ENCODE measurements around the gene PPP1R15A. TPM values are rescaled to one million over a fixed set of nuclear protein-coding genes. Genes with fewer than 3 reads are reported as not detected.
"Not testable (repeated sequence)": the region's sequence is repeated elsewhere in the genome, so short reads cannot be mapped to it uniquely, and the experiment has no call there.

The PPP1R15A gene
- total RNA-seq, 4 donors from 2014 or later: 40.3 to 98.7 (median 64.4) TPM

- 95% methylated on average over 7 of the region's 7 CpGs for WGBS
- Histone ChIP-seq H3K36me3 (peaks cover 0 to 10% (median under 1%) of the 10 kb centered on the region in 4 donors), H3K27ac (replicated peaks in 1 of 4) (no peak overlapping the region), H3K27me3 (no peaks in the 10 kb centered on the region), H3K4me3 (no peak overlapping the region), H3K9me3 (no peaks in the 10 kb centered on the region), H3K4me1 (peaks cover under 1 to 15% (median 4%) of the 10 kb centered on the region in 4 donors)
- DNase-seq (ENCODE audit: extremely low spot score): no peak
- TF ChIP-seq CTCF (IDR thresholded peaks at IDR 0.05) (no peak), POLR2AphosphoS5 (IDR thresholded peaks at IDR 0.05) (no peak), EP300 (IDR thresholded peaks at IDR 0.05) (no peak), POLR2A (IDR thresholded peaks at IDR 0.05; ENCODE audit: low read depth) (no peak)
- intact Hi-C loops (cut with DNase I): no loop called here
These were observed 11.5 kb downstream of the PPP1R15A start for GRCh38 chr19:48883726-48884125.

- H3K27ac ChIP-seq (replicated peaks in 1 of 4): no peak overlapping the region
- no peaks in the 10 kb centered on the region for H3K36me3 ChIP-seq
- no peak for DNase-seq (ENCODE audit: extremely low spot score)
- H3K4me1 ChIP-seq: no peaks in the 10 kb centered on the region
- no peak for TF ChIP-seq EP300 (IDR thresholded peaks at IDR 0.05)
- no peak for TF ChIP-seq CTCF (IDR thresholded peaks at IDR 0.05)
- TF ChIP-seq POLR2AphosphoS5 (IDR thresholded peaks at IDR 0.05): no peak
- TF ChIP-seq POLR2A (IDR thresholded peaks at IDR 0.05; ENCODE audit: low read depth): no peak
- no peaks in the 10 kb centered on the region for H3K9me3 ChIP-seq
- H3K27me3 ChIP-seq: no peaks in the 10 kb centered on the region
- 94% methylated on average over 19 of the region's 21 CpGs for WGBS
- H3K4me3 ChIP-seq: no peak overlapping the region
- intact Hi-C loops (cut with DNase I): no loop called here
These were observed 15.8 kb downstream of the PPP1R15A start for GRCh38 chr19:48887861-48888612.

GRCh38 chr19:48889496-48889895 lies 17.3 kb downstream of the PPP1R15A start:
- H3K27ac ChIP-seq (replicated peaks in 1 of 4); H3K4me3 ChIP-seq; H3K4me1 ChIP-seq; DNase-seq (ENCODE audit: extremely low spot score); H3K36me3 ChIP-seq; H3K27me3 ChIP-seq; H3K9me3 ChIP-seq; intact Hi-C loops (cut with DNase I): not testable (repeated sequence)
- 89% methylated on average over 3 of the region's 3 CpGs for WGBS

GRCh38 chr19:48890551-48890950 lies 18.3 kb downstream of the PPP1R15A start:
- no peak for TF ChIP-seq POLR2A (IDR thresholded peaks at IDR 0.05; ENCODE audit: low read depth)
- TF ChIP-seq EP300 (IDR thresholded peaks at IDR 0.05): no peak
- Histone ChIP-seq H3K27me3 (no peaks in the 10 kb centered on the region), H3K36me3 (no peaks in the 10 kb centered on the region), H3K4me3 (no peak overlapping the region), H3K9me3 (no peaks in the 10 kb centered on the region), H3K27ac (replicated peaks in 1 of 4) (no peak overlapping the region), H3K4me1 (peaks cover 2 to 6% (median 5%) of the 10 kb centered on the region in 4 donors)
- intact Hi-C loops (cut with DNase I): no loop called here
- no peak for DNase-seq (ENCODE audit: extremely low spot score)
- WGBS: 85% methylated on average over 4 of the region's 4 CpGs

GRCh38 chr19:48895226-48895625 lies 23.0 kb downstream of the PPP1R15A start:
- 81% methylated on average over 13 of the region's 21 CpGs for WGBS
- no peak for DNase-seq (ENCODE audit: extremely low spot score)
- Histone ChIP-seq H3K4me3 (peak overlapping the region in 3 of 4 donors; percentile 52 to 61 (median 56)), H3K27me3 (no peaks in the 10 kb centered on the region), H3K27ac (replicated peaks in 1 of 4) (no peak overlapping the region), H3K9me3 (no peaks in the 10 kb centered on the region), H3K36me3 (no peaks in the 10 kb centered on the region), H3K4me1 (peaks cover 11 to 27% (median 25%) of the 10 kb centered on the region in 4 donors)
- intact Hi-C loops (cut with DNase I): no loop called here
- no peak for TF ChIP-seq EP300 (IDR thresholded peaks at IDR 0.05)
- no peak for TF ChIP-seq POLR2A (IDR thresholded peaks at IDR 0.05; ENCODE audit: low read depth)
- TF ChIP-seq POLR2AphosphoS5 (IDR thresholded peaks at IDR 0.05): no peak
- no peak for TF ChIP-seq CTCF (IDR thresholded peaks at IDR 0.05)

All from esophagus muscularis mucosa (tissue), 4 donors.